Panc1 (cell line): ENCODE measurements around the gene HSPA4.

ENCODE experiments used
- POLR2AphosphoS5 ChIP-seq: IDR thresholded peaks from 2 replicates; pipeline ENCODE4 v1.6.1; 2012; ENCODE audit warnings: mild to moderate bottlenecking, low read depth, low read length, moderate library complexity
- SIN3A ChIP-seq: IDR thresholded peaks from 2 replicates; pipeline ENCODE4 v1.6.1; 2012; ENCODE audit warnings: low read depth, mild to moderate bottlenecking, low read length, moderate library complexity, borderline replicate concordance; ENCODE audit not compliant: insufficient read depth
- TCF7L2 ChIP-seq: IDR thresholded peaks from 2 replicates; pipeline ENCODE4 v1.6.1; 2011; ENCODE audit warnings: mild to moderate bottlenecking, low read depth, low read length, inconsistent platforms
- TF ChIP-seq, protein P1 (sequence below): fragments of 450-650 bp; IDR thresholded peaks from 2 replicates; pipeline ENCODE4 v1.5.1; 2017; ENCODE audit warnings: mild to moderate bottlenecking
- TF ChIP-seq, protein P2 (sequence below), 2 experiments: IDR thresholded peaks; 2 replicates each; pipeline ENCODE4 v1.6.1; 2011 to 2012; ENCODE audit warnings: low read depth in 2 of 2, control low read depth in 1 of 2, low read length in 1 of 2, mild to moderate bottlenecking in 1 of 2, moderate library complexity in 1 of 2; ENCODE audit not compliant: insufficient read depth in 1 of 2

DNA sequence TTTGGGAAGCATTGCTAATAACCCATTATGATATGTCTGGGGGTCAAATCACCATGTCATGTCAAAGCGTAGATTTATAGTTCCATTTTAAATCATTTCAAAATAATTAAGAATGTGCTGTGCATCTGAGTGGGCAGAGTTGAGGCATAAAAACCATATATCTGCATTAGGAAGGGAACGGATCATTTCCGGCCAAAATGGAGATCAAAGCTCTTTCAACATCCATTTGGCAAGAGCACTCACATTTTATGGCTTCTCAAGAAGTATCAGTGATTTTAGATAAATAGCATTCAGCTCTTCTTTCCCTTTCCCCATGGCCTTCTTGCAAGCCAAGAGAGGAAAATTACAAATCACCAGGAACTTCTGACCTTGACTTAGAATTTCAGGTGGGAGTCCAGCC lies 89.9 kb downstream of the HSPA4 start:
- TF ChIP-seq, protein P1, sequence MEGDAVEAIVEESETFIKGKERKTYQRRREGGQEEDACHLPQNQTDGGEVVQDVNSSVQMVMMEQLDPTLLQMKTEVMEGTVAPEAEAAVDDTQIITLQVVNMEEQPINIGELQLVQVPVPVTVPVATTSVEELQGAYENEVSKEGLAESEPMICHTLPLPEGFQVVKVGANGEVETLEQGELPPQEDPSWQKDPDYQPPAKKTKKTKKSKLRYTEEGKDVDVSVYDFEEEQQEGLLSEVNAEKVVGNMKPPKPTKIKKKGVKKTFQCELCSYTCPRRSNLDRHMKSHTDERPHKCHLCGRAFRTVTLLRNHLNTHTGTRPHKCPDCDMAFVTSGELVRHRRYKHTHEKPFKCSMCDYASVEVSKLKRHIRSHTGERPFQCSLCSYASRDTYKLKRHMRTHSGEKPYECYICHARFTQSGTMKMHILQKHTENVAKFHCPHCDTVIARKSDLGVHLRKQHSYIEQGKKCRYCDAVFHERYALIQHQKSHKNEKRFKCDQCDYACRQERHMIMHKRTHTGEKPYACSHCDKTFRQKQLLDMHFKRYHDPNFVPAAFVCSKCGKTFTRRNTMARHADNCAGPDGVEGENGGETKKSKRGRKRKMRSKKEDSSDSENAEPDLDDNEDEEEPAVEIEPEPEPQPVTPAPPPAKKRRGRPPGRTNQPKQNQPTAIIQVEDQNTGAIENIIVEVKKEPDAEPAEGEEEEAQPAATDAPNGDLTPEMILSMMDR: no peak
- TF ChIP-seq SIN3A (no peak), POLR2AphosphoS5 (no peak), TCF7L2 (no peak)
- TF ChIP-seq, protein P2, sequence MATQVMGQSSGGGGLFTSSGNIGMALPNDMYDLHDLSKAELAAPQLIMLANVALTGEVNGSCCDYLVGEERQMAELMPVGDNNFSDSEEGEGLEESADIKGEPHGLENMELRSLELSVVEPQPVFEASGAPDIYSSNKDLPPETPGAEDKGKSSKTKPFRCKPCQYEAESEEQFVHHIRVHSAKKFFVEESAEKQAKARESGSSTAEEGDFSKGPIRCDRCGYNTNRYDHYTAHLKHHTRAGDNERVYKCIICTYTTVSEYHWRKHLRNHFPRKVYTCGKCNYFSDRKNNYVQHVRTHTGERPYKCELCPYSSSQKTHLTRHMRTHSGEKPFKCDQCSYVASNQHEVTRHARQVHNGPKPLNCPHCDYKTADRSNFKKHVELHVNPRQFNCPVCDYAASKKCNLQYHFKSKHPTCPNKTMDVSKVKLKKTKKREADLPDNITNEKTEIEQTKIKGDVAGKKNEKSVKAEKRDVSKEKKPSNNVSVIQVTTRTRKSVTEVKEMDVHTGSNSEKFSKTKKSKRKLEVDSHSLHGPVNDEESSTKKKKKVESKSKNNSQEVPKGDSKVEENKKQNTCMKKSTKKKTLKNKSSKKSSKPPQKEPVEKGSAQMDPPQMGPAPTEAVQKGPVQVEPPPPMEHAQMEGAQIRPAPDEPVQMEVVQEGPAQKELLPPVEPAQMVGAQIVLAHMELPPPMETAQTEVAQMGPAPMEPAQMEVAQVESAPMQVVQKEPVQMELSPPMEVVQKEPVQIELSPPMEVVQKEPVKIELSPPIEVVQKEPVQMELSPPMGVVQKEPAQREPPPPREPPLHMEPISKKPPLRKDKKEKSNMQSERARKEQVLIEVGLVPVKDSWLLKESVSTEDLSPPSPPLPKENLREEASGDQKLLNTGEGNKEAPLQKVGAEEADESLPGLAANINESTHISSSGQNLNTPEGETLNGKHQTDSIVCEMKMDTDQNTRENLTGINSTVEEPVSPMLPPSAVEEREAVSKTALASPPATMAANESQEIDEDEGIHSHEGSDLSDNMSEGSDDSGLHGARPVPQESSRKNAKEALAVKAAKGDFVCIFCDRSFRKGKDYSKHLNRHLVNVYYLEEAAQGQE (IDR thresholded peaks at IDR 0.05; ENCODE audit: insufficient read depth in 1 of 2, low read depth in 2 of 2, low read length in 1 of 2): no peak
